SU-DHL-6 (cell line): ENCODE results near the gene HDAC3.

Experiments used
- EZH2phosphoT487 ChIP-seq: fragments of 200-600 bp; sonication (generic), shearing (Covaris generic); conservative IDR thresholded peaks from 2 replicates; pipeline ENCODE4 v1.6.1; 2018; ENCODE audit warnings: mild to moderate bottlenecking, antibody characterized with exemption, low read length, moderate library complexity, mixed read lengths
- TF ChIP-seq, protein P1 (sequence below): fragments of 200-600 bp; sonication (generic); IDR thresholded peaks from one replicate; pipeline ENCODE4 v1.5.1; 2017; ENCODE audit warnings: antibody characterized with exemption, mild to moderate bottlenecking, low read length, moderate library complexity; ENCODE audit not compliant: insufficient read depth, poor library complexity, severe bottlenecking

DNA sequence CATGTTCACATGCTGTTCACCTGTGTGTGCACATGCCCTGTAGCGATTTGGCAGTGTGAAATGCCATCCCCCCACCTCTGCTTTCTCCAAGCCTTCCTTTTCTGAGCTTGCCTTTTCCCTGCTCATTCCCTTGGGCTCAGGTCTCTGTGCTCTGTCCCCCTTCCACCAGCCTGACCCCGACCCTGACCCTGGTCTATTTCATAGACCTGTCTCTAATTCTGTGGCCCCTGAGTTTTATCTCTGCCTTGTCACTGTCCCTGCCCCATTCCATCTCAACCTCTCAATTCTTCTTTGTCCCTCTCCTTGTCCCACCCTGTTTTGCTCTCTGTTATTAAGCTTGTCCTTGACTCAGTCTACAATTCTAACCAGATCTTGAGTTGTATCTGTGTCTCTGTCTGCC lies 44.6 kb upstream of the HDAC3 start:
- TF ChIP-seq, protein P1, sequence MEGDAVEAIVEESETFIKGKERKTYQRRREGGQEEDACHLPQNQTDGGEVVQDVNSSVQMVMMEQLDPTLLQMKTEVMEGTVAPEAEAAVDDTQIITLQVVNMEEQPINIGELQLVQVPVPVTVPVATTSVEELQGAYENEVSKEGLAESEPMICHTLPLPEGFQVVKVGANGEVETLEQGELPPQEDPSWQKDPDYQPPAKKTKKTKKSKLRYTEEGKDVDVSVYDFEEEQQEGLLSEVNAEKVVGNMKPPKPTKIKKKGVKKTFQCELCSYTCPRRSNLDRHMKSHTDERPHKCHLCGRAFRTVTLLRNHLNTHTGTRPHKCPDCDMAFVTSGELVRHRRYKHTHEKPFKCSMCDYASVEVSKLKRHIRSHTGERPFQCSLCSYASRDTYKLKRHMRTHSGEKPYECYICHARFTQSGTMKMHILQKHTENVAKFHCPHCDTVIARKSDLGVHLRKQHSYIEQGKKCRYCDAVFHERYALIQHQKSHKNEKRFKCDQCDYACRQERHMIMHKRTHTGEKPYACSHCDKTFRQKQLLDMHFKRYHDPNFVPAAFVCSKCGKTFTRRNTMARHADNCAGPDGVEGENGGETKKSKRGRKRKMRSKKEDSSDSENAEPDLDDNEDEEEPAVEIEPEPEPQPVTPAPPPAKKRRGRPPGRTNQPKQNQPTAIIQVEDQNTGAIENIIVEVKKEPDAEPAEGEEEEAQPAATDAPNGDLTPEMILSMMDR = no peak
- no peak for TF ChIP-seq EZH2phosphoT487
